GM19452 (cell line): ENCODE results near the gene TSGA10.
"Not testable (repeated sequence)": the region's sequence is repeated elsewhere in the genome, so short reads cannot be mapped to it uniquely, and the experiment has no call there.

Experiments used
- ATAC-seq: cut with Tn5 transposase; IDR thresholded peaks from one replicate; pipeline ENCODE4 v1.9.1; 2021; ENCODE audit not compliant: unreplicated experiment

TSGA10 gene

DNA sequence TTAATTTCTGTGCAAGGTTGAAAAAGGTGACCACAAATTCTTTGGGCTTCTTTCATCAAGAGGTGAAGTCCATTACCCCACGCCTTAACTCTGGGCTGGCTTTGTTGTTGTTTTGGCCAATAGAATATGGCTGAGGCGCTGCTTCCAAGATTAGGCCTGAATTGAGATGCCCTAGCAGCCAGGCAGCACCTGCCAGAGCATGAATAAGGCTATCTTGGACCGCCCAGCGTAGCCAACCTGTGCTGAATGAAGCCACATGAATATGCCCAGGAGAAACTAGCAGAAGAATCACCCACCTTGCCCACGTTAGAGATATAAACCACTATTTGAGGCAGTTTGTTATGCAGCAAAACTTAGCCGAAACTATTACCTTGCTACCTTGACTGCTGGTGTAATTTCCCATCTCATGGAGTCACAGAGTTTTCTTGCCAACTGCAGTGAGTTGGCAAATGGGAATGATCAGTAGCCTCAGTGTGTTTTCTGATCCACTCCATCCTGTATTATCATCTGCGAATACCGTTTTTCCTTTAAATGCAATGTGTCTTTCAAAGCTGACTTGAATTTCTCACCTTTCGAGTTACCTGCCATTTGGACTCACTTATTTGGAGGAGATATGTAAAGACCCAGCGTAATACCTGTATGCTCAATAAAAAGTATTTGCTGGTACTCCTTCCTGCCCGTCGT is 679 bp downstream of the TSGA10 start:
- ATAC-seq, result no peak

GRCh38 chr2:99152199-99152895 is 2.4 kb downstream of the TSGA10 start:
- ATAC-seq, result no peak

- no peak for ATAC-seq
Measured at GRCh38 chr2:99150706-99151105, 4.0 kb downstream of the TSGA10 start.

GRCh38 chr2:99141110-99142108 is 13.3 kb downstream of the TSGA10 start, which contains the start of gene C2orf15:
TSS of gene C2orf15 (plus strand) at chr2:99141707. CDS start at chr2:99150559, 8,852 bp downstream.
- ATAC-seq, result peak; percentile 88

DNA sequence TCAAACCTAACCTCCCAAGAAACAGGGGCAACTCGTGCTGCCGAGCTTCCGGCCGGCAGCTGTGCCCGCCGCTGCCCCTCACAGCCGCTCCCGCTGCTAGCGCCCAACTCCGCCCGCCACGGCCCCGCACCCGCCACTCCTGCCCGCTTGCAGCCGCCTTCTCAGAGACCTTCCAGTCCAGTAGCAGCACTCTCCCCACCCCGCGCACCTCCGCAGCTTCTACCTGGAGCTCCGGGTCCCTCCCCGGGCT is 14.0 kb downstream of the TSGA10 start:
- ATAC-seq, result peak; percentile 21

GRCh38 chr2:99140056-99140859 is 14.5 kb downstream of the TSGA10 start:
- ATAC-seq, result no peak

DNA sequence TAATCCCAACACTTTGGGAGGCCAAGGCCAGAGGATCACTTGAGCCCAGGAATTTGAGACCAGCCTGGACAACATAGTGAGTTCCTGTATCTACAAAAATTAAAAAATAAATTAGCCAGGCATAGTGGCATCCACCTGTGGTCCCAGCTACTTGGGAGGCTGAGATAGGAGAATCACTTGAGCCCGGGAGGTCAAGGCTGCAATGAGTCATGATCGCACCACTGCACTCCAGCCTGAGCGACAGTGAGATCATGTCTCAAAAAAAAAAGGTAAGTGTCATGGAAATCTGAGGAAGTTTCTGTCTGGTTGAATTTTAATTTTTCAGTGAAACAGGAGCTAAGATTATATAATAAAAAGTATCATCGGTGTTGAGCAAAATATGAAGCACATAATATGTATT is 15.7 kb downstream of the TSGA10 start:
- no peak for ATAC-seq

- ATAC-seq, result not testable (repeated sequence)
Measured at GRCh38 chr2:99135044-99135556, 19.6 kb downstream of the TSGA10 start.

DNA sequence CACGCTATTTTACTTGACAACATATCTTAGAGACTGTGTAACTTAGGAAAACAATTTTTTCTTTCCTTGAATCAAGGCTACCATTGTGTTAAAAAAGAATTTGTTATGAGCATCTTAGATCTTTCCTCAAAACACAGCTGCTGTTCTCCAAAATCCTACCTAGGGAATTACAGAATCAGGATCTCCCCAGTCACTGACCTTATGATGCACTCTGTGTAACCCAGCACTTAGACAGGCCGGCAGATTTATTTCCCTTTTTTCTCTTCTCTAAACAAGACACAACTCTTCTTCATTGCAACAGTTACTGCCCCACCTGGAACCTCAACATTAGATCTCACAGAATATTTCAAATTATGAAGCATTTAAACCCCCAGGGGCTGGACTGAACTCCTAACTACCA is 26.8 kb downstream of the TSGA10 start:
- ATAC-seq, result no peak

DNA sequence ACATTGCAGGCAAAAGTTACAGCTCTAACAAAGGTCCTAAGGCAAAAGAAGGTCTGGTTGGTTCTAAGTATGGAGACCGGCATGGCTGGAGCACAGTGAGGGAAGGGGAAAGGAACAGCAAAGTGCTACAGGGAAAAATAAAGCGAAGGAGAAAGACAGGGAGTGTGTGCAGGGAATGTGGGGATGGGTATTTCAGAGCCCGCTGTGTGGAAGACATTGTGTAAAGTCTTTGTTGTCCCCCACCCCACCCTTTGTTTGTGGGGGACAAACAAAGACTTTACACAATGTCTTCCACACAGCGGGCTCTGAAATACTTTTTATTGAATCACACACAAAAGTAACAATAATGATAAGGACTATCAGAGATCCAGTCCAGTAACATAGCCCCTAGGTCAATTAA is 42.1 kb downstream of the TSGA10 start:
- no peak for ATAC-seq

DNA sequence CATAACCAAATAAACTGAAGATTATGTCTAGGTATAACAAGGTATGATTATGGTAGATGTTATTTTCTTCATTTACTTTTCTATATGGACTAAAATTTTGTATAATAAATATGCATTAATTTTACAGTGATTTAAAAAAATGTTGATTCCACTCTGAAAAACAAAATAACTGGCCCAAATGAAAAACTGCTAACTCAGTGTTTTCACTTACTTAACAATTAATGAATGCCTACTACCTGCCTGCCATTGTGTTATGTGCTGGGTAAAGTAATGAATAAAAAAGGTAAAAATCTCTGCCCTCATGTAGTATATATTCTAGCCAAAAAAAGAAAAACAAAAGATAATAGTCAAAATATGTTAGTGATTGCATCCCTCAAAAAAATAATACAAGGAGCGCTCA is 42.8 kb downstream of the TSGA10 start:
- no peak for ATAC-seq

DNA sequence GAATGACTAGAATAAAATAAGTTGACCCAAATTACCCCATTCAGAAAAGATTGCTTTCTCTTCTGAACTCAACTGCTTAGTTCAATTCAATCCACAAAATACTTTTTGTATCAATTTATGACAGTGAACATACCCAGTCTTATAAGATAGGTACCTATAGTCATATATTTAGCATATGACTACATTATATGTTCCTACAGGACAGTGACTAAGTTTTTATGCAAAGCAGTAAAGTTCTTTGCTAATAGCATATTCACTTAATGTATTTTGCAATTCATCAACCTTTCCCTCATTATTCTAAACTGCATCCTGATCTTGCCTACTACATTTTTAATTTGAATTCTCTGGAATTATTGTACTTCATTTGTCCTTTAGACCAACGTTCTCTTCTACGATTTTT is 43.5 kb downstream of the TSGA10 start:
- no peak for ATAC-seq

DNA sequence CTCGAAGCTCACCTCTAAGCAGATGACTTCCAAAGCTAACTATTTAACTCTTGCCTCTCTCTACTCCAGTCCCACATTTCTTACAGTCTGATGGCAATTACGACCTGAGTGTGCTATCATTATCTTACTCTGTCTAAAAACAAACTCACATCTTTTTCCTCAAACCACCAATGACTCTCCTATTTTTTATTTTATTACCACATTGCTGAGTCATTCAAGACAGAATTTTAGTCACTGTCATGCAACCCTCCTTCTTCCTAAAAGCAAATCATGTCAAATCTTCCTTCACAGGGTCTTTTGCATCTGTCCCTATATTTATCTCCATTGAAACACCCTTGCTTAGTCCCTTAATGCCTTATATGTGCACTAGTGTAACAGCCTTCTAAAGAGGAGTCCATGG is 47.8 kb downstream of the TSGA10 start:
- no peak for ATAC-seq

DNA sequence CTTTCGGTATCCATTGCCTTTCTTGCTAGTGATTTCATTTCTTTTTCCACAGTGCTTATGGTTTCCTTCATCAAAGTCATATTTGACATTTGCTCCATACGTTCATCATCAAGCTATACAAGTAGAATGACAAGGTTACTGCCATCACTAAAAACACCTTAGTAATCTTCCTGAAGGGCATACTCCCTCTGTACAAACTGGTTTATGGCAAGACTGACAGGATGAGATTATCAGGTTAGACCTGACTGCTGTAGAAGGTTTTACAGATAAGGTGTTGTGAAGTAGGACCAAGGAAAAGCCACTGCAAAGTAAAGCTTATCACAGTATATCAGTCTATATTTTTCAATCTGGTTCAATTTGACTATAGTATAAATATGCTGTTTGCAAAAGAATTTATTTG is 50.7 kb downstream of the TSGA10 start:
- no peak for ATAC-seq

GRCh38 chr2:99101697-99102096 is 53.0 kb downstream of the TSGA10 start:
- no peak for ATAC-seq

DNA sequence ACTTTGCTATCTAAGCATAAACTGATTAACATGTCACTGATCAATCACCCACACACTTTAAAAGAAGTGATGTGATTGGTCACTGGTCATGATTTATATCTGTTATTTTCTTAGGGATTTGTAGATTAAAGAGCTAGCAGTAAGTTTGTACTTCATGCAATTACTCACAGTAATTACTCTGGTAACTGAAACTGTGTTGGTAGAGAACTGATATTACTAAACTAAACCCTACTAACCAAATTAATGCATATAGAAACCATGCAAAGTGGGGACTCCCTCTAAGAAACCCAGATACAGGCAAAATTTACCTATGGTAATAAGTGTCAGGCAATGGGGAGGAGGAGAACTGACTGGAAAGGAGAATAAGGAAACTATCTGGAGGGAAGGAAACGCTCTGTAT is 58.0 kb downstream of the TSGA10 start:
- ATAC-seq, result no peak

DNA sequence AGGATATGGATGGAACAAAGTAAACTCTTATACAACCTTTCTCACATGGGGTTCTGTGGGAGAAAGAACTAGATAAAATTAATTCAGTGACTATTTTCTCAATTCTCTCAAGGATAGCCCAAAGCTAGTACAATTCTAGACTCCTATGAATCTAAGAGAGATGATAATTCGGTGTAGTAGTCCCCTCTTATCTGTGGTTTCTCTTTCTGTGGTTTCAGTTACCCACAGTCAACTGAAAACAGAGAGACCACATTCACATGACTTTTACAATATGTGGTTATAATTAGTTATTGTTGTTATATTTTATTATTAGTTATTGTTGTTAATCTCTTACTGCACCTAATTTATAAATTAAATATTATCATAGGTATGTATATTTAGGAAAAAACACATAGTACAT is 66.7 kb downstream of the TSGA10 start:
- ATAC-seq, result no peak

DNA sequence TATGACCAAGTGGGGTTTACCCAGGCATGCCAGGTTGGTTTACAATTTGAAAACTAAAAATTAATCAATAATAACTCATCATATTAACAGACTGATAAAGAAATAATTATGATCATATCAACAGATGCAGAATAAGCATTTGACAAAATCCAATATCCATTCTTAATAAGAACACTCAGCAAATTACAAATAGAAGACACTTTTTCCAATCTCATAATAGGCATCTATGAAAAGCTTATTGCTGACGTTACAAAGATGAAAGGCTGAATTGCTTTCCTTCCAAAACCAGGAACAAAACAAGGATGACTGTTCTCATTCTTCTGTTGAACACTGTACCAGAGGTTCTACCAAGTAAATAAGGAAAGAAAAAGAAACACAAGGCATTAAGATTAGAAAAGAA is 68.4 kb downstream of the TSGA10 start:
- ATAC-seq, result no peak

GRCh38 chr2:99085421-99085820 is 69.3 kb downstream of the TSGA10 start:
- ATAC-seq, result no peak

DNA sequence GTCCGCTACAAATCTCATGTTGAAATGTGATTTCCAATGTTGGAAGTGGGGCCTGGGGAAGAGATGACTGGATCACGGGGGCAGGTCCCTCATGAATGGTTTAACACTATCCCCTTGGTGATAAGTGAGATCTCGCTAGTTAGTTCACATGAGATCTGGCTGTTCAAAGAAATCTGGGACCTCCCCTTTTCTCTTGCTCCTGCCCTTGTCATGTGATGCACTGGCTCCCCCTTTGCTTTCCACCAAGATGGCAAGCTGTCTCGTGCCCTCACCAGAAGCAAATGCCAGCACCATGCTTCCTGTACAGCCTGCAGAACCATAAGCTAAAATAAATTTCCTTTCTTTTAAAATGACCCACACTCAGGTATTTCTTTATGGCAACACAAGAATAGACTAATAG is 70.5 kb downstream of the TSGA10 start:
- no peak for ATAC-seq

DNA sequence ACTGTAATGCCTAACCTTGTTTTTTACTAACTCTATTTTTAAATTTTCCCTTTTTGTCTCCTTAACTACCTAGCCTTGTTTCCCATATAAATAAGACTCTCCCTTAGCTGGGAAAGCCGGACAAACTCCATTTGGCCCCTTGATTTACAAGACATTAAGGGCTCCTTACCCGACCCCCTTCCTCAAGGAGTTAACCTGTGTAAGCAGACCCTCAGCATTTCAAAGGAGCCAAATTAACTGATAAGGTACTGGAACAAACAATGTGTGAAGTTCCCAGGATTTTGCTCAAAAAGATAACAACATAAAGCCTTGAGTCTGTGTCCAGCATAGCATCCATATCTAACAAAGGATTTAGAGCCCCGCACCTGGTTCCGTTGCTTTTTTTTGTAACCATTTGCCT is 72.9 kb downstream of the TSGA10 start:
- no peak for ATAC-seq
